ENCODE results near the gene TTYH1.

TTYH1 gene

DNA sequence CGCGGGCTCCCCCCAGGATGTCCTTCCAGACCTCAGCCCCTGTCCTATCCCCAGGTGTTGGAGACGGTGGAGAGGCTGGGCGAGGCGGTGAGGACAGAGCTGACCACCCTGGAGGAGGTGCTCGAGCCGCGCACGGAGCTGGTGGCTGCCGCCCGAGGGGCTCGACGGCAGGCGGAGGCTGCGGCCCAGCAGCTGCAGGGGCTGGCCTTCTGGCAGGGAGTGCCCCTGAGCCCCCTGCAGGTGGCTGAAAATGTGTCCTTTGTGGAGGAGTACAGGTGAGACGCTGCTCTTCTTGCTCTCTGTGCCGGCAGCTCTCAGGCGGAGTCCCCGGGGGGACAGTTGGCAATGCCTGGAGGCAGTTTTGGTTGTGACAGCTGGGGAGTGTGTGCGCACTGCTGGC lies 6.9 kb downstream of the TTYH1 start:
- in situ Hi-C loops (cut with MboI; ENCODE audit: low sequenced_read_pairs), result no loop called here

DNA sequence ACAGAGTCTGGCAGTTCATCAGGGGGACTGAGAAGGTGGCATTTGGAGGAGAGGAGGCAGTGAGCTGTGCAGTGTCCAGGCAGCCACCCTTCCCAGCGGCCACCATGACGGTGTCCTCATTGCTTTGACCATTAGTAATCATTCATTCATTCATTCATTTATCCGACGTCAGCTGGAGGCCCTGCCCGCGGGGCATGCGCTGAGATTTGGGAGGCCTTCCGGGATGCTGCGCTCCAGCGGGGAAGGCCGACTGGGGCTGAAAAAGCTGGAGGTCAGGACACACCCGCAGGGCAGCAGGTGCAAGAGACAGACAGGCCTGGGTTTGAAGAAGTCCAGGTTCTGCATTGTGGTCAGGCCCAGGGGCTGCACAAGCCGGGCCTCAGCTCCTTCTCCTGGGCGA lies 8.9 kb downstream of the TTYH1 start:
- in situ Hi-C loops (cut with MboI; ENCODE audit: low sequenced_read_pairs), result no loop called here

GRCh38 chr19:54424660-54425381 lies 9.6 kb downstream of the TTYH1 start:
- in situ Hi-C loops (cut with MboI; ENCODE audit: low sequenced_read_pairs), result no loop called here

GRCh38 chr19:54425382-54425723 lies 10.1 kb downstream of the TTYH1 start:
- in situ Hi-C loops (cut with MboI; ENCODE audit: low sequenced_read_pairs), result no loop called here

DNA sequence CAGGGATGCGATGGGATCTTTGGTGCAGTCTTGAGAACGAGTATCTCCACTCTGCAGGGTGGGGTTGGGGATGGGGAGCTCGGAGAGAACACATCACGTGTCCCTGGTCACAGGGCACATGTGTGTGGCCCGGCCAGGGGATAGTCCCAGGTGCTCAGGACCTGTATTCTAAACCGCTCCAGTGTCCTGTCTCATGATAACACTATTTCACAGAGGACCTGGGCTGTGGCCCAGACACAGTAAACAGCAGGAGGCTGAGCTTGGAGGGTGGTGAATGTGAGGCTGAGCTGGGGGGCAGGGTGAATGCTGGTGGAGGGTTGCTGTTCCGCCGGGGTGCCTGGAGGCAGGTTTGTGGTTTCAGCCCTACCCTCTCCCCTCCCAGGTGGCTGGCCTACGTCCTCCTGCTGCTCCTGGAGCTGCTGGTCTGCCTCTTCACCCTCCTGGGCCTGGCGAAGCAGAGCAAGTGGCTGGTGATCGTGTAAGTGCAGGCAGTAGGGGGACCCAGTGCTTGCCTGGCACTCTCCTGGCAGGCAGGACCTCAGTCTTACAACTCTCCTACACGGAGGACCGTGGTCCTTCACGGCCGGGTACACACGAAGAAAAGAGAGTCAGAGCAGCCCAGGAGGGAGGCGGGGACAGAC lies 11.1 kb downstream of the TTYH1 start:
- in situ Hi-C loops (cut with MboI; ENCODE audit: low sequenced_read_pairs), result no loop called here

DNA sequence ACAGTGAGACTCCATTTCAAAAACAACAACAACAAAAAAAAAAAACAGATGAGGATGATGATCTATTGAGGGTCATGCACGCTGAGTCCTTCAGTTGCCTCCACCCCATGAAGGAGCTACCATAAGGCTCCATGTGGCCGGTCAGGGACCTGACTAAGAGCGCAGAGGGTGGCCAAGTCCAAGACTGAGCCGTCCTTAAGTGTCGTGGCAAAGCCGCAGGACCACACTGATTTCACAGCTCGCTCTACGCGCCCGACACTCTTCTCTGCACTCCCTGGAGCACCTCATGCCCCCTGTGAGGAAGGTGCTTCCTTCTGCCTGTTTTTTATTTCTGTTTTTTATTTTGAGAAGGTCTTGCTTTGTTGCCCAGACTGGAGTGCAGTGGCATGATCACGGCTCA lies 12.3 kb downstream of the TTYH1 start:
- in situ Hi-C loops (cut with MboI; ENCODE audit: low sequenced_read_pairs), result no loop called here

GRCh38 chr19:54428323-54429175 lies 13.3 kb downstream of the TTYH1 start:
- in situ Hi-C loops (cut with MboI; ENCODE audit: low sequenced_read_pairs), result no loop called here

GRCh38 chr19:54429176-54429495 lies 13.9 kb downstream of the TTYH1 start:
- in situ Hi-C loops (cut with MboI; ENCODE audit: low sequenced_read_pairs), result no loop called here

DNA sequence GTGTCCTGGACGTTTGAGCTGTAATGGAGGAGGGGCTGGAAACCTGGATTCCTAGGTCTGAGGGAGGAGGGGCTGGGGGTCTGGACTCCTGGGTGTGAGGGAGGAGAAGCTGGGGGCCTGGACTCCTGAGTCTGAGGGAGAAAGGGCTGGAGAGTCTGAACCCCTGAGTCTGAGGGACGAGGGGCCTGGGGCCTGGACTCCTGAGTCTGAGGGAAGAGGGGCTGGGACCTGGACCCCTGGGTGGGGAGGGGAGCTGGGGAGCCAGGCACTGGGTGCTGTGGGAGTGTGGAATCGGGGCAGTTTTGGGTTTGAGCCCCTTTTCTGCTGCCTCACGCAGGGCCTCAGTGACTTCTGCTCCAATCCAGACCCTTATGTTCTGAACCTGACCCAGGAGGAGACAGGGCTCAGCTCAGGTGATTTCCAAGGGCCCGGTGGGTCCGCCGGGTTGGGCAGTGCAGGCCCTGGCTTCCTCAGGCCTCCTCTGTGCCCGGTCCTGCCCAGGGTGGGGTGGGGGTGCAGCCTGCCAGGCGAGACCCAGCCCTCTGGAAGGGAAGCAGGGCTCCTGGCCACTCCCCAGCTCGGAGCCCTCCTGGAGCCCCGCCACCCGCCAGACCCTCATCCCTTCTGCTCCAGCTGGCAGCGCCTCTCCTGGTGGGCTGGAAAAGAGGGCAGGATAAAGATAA lies 14.4 kb downstream of the TTYH1 start:
- in situ Hi-C loops (cut with MboI; ENCODE audit: low sequenced_read_pairs), result no loop called here

GRCh38 chr19:54430306-54431254 lies 15.3 kb downstream of the TTYH1 start:
- in situ Hi-C loops (cut with MboI; ENCODE audit: low sequenced_read_pairs), result no loop called here

DNA sequence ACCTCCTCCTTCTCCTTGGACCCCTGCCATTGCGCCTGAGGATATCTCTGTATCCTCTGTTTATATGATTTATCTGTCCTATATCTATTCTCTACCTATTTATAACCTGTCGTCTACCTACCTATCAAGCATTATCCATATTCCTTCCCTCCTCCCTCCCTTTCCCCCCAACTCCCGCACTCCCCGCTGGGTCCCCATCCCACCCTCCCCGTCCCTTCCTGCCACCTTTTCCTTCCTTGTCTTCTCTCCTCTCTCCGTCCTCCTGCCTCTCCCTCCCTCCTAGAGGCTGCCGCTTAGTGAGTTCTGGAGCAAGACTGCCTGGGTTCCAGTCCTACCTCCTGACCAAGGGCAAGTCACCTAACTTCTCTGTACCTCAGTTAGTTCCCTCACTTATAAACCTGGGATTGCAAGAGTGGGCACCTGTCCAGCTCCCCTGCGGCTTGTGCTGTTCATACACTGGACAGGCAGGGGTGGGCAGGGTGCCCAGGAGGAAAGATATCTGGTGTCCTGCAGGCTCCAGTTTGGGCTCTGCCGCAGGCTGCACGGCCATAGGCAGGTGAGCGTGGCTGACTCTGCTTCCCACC lies 16.1 kb downstream of the TTYH1 start:
- in situ Hi-C loops (cut with MboI; ENCODE audit: low sequenced_read_pairs), result no loop called here

DNA sequence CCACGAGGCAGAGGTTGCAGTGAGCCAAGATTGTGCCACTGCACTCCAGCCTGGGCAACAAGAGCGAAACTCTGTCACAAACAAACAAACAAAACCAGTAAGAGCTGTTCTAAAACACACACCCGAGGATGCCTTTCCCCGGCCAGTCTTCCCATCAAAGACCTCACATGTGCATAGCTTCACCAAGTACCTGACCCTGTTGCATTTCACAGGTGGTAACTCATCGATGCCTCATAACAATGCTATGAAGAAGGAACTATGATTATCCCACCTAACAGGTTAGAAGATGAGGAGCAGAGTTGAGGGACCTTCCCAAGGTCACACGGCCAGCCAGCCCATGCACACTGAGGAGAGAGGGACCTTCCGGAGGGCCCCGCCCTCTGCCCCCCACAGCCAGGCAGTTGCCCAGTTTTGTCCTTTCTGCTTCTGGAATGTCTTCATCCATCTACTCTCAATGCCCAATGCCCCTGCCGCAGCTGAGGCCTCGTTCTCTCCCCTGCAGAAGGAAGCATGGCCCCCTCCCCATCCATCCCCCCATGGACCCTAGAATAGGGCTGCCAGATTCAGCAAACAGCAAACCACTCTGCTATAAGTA lies 17.0 kb downstream of the TTYH1 start:
- in situ Hi-C loops (cut with MboI; ENCODE audit: low sequenced_read_pairs), result no loop called here

DNA sequence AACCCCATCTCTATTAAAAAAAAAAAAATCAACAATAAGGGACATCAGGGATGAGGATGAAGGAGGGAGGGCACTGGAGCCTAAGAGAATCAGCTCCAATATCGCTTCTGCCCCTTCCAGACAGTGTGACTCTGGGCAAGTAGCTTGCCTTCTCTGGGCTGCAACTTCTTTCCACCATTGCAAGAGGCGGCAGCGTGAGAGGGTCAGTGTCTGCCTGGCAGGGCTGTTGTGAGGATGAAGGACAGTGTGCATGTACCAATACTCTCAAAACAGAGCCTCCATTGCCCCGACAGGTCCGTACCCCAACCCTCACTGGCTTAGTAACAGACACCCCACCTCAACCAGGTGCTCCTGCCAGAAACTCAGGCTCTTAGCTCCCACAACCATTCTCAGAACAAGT lies 18.4 kb downstream of the TTYH1 start:
- in situ Hi-C loops (cut with MboI; ENCODE audit: low sequenced_read_pairs), result no loop called here

- in situ Hi-C loops (cut with MboI; ENCODE audit: low sequenced_read_pairs), result no loop called here
Observed at GRCh38 chr19:54434112-54434872, 19.0 kb downstream of the TTYH1 start.

GRCh38 chr19:54434873-54435214 lies 19.6 kb downstream of the TTYH1 start:
- in situ Hi-C loops (cut with MboI; ENCODE audit: low sequenced_read_pairs), result no loop called here

GRCh38 chr19:54435551-54436016 lies 20.3 kb downstream of the TTYH1 start:
- in situ Hi-C loops (cut with MboI; ENCODE audit: low sequenced_read_pairs), result no loop called here

GRCh38 chr19:54436031-54436523 lies 20.8 kb downstream of the TTYH1 start:
- in situ Hi-C loops (cut with MboI; ENCODE audit: low sequenced_read_pairs), result no loop called here

GRCh38 chr19:54436628-54437252 lies 21.5 kb downstream of the TTYH1 start:
- in situ Hi-C loops (cut with MboI; ENCODE audit: low sequenced_read_pairs), result no loop called here
